K562 (cell line): ENCODE data around the gene PPP2R1B. TPM values are rescaled to one million over a fixed set of nuclear protein-coding genes. Genes with fewer than 3 reads are reported as not detected.

Experiments used
- ATAC-seq: fragments of 200-7000 bp; cut with Tn5 transposase; 3 replicates; pipeline ENCODE4 v1.9.1; 2020; ENCODE audit warnings: moderate library complexity
- BruUV-seq: library from RNA; stranded (reverse); fragments of 400-500 nt; replicated peaks from 2 replicates; lab custom pipeline; 2021; lab: Mats Ljungman, UMichigan
- CTCF ChIA-PET: fragments of 300-600 bp; formaldehyde crosslinking; extraction: SDS; loops from one replicate; lab custom pipeline; 2021; ENCODE audit warnings: low intra/inter-chr PET ratio; lab: Yijun Ruan, JAX
- POLR2A ChIA-PET: fragments of 300-600, 350-650 bp; sonication (Branson Sonifier 250); formaldehyde crosslinking; extraction: SDS; loops from one replicate; lab custom pipeline; 2021; ENCODE audit warnings: antibody characterized with exemption, inconsistent platforms; lab: Yijun Ruan, JAX
- DNase-seq, 4 experiments: peaks; one replicate each; pipeline versions ENCODE4 v3.0.0 to v3.0.0-alpha.2; 2011 to 2018; ENCODE audit warnings: low spot score in 3 of 4, mixed read lengths in 3 of 4; ENCODE audit errors: extremely low read depth in 1 of 4
- FAIRE-seq: peaks from 2 replicates; lab custom pipeline; 2011; peaks lifted over from hg19 to GRCh38; lab: Jason Lieb, UNC
- H2AFZ ChIP-seq: 2 replicates; pipeline ENCODE4 v1.6.0; 2011; ENCODE audit warnings: low read depth, low read length, control low read depth, inconsistent platforms
- H3K27ac ChIP-seq: fragments of 200-600 bp; 3 replicates; pipeline ENCODE4 v1.8.0; 2011; ENCODE audit warnings: low read depth, mild to moderate bottlenecking, control low read depth, inconsistent platforms, low read length, moderate library complexity, mixed read lengths; ENCODE audit errors: extremely low read depth
- H3K27me3 ChIP-seq, 2 experiments: fragments of 300-600 bp in 1 of 2; 2 replicates in 1 of 2; 3 replicates in 1 of 2; pipeline versions ENCODE4 v1.6.0 to v1.8.0; 2011; ENCODE audit warnings: inconsistent platforms in 2 of 2, low read length in 2 of 2, mild to moderate bottlenecking in 1 of 2, mixed read lengths in 1 of 2, moderate library complexity in 1 of 2; ENCODE audit not compliant: control insufficient read depth in 2 of 2, insufficient read depth in 2 of 2
- H3K36me3 ChIP-seq: fragments of 300-600 bp; 3 replicates; pipeline ENCODE4 v1.8.0; 2011; ENCODE audit warnings: mild to moderate bottlenecking, low read length, inconsistent platforms; ENCODE audit not compliant: control insufficient read depth, insufficient read depth
- H3K4me1 ChIP-seq, 2 experiments: fragments of 200-600 bp in 1 of 2; replicated peaks in 1 of 2; 2 replicates in 1 of 2; 3 replicates in 1 of 2; pipeline versions ENCODE4 v1.5.1 to v1.8.0; 2011; ENCODE audit warnings: inconsistent platforms in 2 of 2, low read length in 2 of 2, mild to moderate bottlenecking in 1 of 2, mixed read lengths in 1 of 2, moderate library complexity in 1 of 2; ENCODE audit not compliant: control insufficient read depth in 2 of 2, insufficient read depth in 2 of 2
- H3K4me2 ChIP-seq: 2 replicates; pipeline ENCODE4 v1.6.1; 2011; ENCODE audit warnings: low read length, control low read depth, inconsistent platforms, mixed read lengths; ENCODE audit not compliant: insufficient read depth
- H3K4me3 ChIP-seq: fragments of 200-600 bp; sonication (generic), shearing (Covaris generic); 2 replicates; pipeline ENCODE4 v1.5.1; 2016; ENCODE audit warnings: control low read depth, inconsistent platforms
- H3K79me2 ChIP-seq: fragments of 200-600 bp; 3 replicates; pipeline ENCODE4 v1.8.0; 2011; ENCODE audit warnings: low read length, inconsistent platforms; ENCODE audit not compliant: control insufficient read depth, insufficient read depth
- H3K9ac ChIP-seq, 2 experiments: 2 replicates each; pipeline versions ENCODE4 v1.6.0 to v1.6.1; 2011; ENCODE audit warnings: low read depth in 2 of 2, low read length in 2 of 2, control low read depth in 1 of 2, inconsistent platforms in 1 of 2, mild to moderate bottlenecking in 1 of 2, mixed read lengths in 1 of 2; ENCODE audit not compliant: insufficient read depth in 1 of 2
- H3K9me1 ChIP-seq: one replicate; pipeline ENCODE4 v1.6.0; 2011; ENCODE audit warnings: inconsistent platforms, mild to moderate bottlenecking, low read length, moderate library complexity; ENCODE audit not compliant: control insufficient read depth, insufficient read depth
- H3K9me3 ChIP-seq: replicated peaks from 2 replicates; pipeline ENCODE4 v1.5.1; 2011; ENCODE audit warnings: low read depth, low read length, inconsistent platforms; ENCODE audit not compliant: control insufficient read depth, insufficient read depth
- H4K20me1 ChIP-seq: replicated peaks from 2 replicates; pipeline ENCODE4 v1.6.1; 2011; ENCODE audit warnings: low read length, inconsistent platforms, mixed read lengths; ENCODE audit not compliant: control insufficient read depth, insufficient read depth
- ATF1 ChIP-seq, 2 experiments: fragments of 450-650 bp in 1 of 2; IDR thresholded peaks; 2 replicates each; pipeline ENCODE4 v1.6.1; 2016; ENCODE audit warnings: missing compliant biosample characterization in 1 of 2, missing genetic modification characterization in 1 of 2
- CBX2 ChIP-seq: fragments of 200-600 bp; sonication (generic); IDR thresholded peaks from one replicate; pipeline ENCODE4 v1.6.1; 2012; ENCODE audit warnings: mild to moderate bottlenecking, low read length, inconsistent platforms; ENCODE audit not compliant: insufficient read depth, poor library complexity, severe bottlenecking
- CHD1 ChIP-seq: fragments of 200-600 bp; sonication (generic); IDR thresholded peaks from one replicate; pipeline ENCODE4 v1.6.1; 2012; ENCODE audit warnings: mild to moderate bottlenecking, moderate library complexity, low read length, inconsistent platforms
- ETS2 ChIP-seq: IDR thresholded peaks from 2 replicates; pipeline ENCODE4 v1.6.1; 2016; ENCODE audit warnings: borderline replicate concordance, missing genetic modification characterization, mild to moderate bottlenecking, moderate library complexity, missing compliant biosample characterization; ENCODE audit not compliant: poor library complexity, severe bottlenecking
- GTF2F1 ChIP-seq: IDR thresholded peaks from 2 replicates; pipeline ENCODE4 v1.6.1; 2011; ENCODE audit warnings: low read depth, low read length, improper control_type of control experiment
- MECOM ChIP-seq: fragments of 250-450 bp; sonication (Bioruptor Pico); IDR thresholded peaks from 2 replicates; pipeline ENCODE4 v1.8.0; 2022; ENCODE audit warnings: inconsistent platforms
- PRMT5 ChIP-seq: sonication (generic); formaldehyde crosslinking; IDR thresholded peaks from 2 replicates; pipeline ENCODE4 v1.5.0; 2020; ENCODE audit warnings: missing genetic modification reagents
- RBM15 ChIP-seq: fragments of 200-400 bp; formaldehyde crosslinking; IDR thresholded peaks from 2 replicates; pipeline ENCODE4 v1.6.1; 2018; ENCODE audit warnings: mild to moderate bottlenecking, low read length, moderate library complexity; ENCODE audit not compliant: insufficient read depth
- SRSF9 ChIP-seq: fragments of 200-400 bp; formaldehyde crosslinking; IDR thresholded peaks from 2 replicates; pipeline ENCODE4 v1.6.1; 2017; ENCODE audit warnings: low read depth, low read length, borderline replicate concordance
- ZKSCAN3 ChIP-seq: fragments of 250-450 bp; sonication (Bioruptor Pico); IDR thresholded peaks from 2 replicates; pipeline ENCODE4 v1.4.0; 2020
- ZNF134 ChIP-seq: fragments of 250-450 bp; sonication (Bioruptor Pico); conservative IDR thresholded peaks from 2 replicates; pipeline ENCODE4 v1.4.0; 2020
- ZNF140 ChIP-seq: fragments of 250-450 bp; sonication (Bioruptor Pico); IDR thresholded peaks from 2 replicates; pipeline ENCODE4 v1.8.0; 2021; ENCODE audit warnings: moderate library complexity, mild to moderate bottlenecking, inconsistent platforms
- WGBS: fragments of 100-300 bp; shearing (Covaris generic); methylation state at CpG from one replicate; pipeline ENCODE4 v1.1.6; 2016; ENCODE audit warnings: low coverage, mixed read lengths; ENCODE audit not compliant: insufficient coverage; ENCODE audit errors: missing lambda C conversion rate; 5-methylcytosine and 5-hydroxymethylcytosine counted together
- in situ Hi-C: fragments of 300-500 bp; cut with MboI; formaldehyde crosslinking; loops from 4 replicates; pipeline ENCODE4 v1.15.0; 2018; ENCODE audit warnings: inconsistent platforms, mixed read lengths
- intact Hi-C: fragments of 100-400 bp; cut with micrococcal nuclease; formaldehyde crosslinking; loops from 2 replicates; pipeline ENCODE4 v1.14.2; 2022
- polyA plus RNA-seq, 8 experiments: library from polyadenylated mRNA; depleted of rRNA in 4 of 8; stranded (reverse) in 5 of 8; unstranded in 3 of 8; fragments of >200 nt; fragmentation: Nextera tagmentation in 2 of 8; fragmentation: Illumina TruSeq in 1 of 8; extraction: Ambion mirVana in 2 of 8; extraction: Trizol in 1 of 8; gene quantifications; 2 replicates each; pipeline versions ENCODE4 v1.2.1 to v1.2.3, GENCODE V29; 2011 to 2014; ENCODE audit warnings: inconsistent platforms in 1 of 8, missing spikeins in 1 of 8
- total RNA-seq, 7 experiments: library from RNA; depleted of rRNA in 6 of 7; stranded (reverse); fragments of >200 nt in 6 of 7; fragmentation: Illumina TruSeq in 2 of 7; extraction: Trizol in 2 of 7; gene quantifications; 2 replicates each; pipeline versions ENCODE4 v1.2.1 to v1.2.3, GENCODE V29; 2011 to 2021; ENCODE audit warnings: low replicate concordance in 1 of 7

Gene PPP2R1B
- total and polyA plus RNA-seq, 9 of the 15 experiments (the other 6 are each of a cell fraction or from before 2014, with no cell fraction given) = 24.6 to 68.5 (median 39.8) TPM

GRCh38 chr11:111807076-111807475 is 40.9 kb upstream of the PPP2R1B start (continued):
- no peak for TF ChIP-seq ATF1 (CRISPR knock-in tag; IDR thresholded peaks at IDR 0.05)
- no peak for TF ChIP-seq ATF1 (tag; IDR thresholded peaks at IDR 0.05)
- no peak for TF ChIP-seq MECOM (CRISPR knock-in tag)
- no peak for TF ChIP-seq CBX2
- no peak for TF ChIP-seq GTF2F1

DNA sequence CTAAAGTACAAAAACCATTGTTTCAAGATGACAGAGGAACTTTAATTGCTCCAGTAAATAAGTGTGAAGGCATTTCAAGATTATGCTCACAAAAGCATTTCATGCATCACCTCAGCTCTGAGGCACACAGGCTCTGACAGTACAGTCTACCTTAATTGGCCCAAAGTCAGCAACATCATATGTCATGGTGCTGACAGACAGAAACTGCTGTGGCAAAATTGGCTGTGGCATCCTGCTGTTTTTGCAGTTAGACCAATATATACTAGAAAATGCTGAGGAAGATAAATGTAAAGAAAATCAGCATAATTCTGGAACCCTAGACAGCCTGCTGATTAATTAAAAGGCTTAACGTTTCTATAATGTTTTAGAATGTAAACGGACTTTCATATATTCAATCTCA is 34.9 kb upstream of the PPP2R1B start:
- Histone ChIP-seq H3K79me2 (no peaks in the 10 kb centered on the region), H3K4me2 (no peak overlapping the region), H3K9ac (no peak overlapping the region), H3K9me3 (no peaks in the 10 kb centered on the region), H3K27me3 (no peaks in the 10 kb centered on the region), H3K4me1 (peaks cover 0 to 7% of the 10 kb centered on the region in 2 experiments; a peak in 2 of 5 replicates), H2AFZ (no peak overlapping the region), H3K27ac (no peak overlapping the region), H3K4me3 (no peak overlapping the region), H4K20me1 (no peaks in the 10 kb centered on the region), H3K9me1 (no peaks in the 10 kb centered on the region), H3K36me3 (peaks cover 7% of the 10 kb centered on the region; the same call in 1 of the 3 replicates)
- FAIRE-seq (no peak), ATAC-seq (no peak), DNase-seq (no peak)
- CTCF ChIA-PET = no interaction called here
- WGBS = 9% methylated on average over 2 of the region's 2 CpGs
- in situ Hi-C loops (no loop called here), intact Hi-C loops (no loop called here)
- no TSS peak for BruUV-seq
- POLR2A ChIA-PET = no interaction called here
- no peak for TF ChIP-seq CHD1
- TF ChIP-seq PRMT5 (CRISPR knock-in tag) = no peak
- TF ChIP-seq ZKSCAN3 = no peak
- no peak for TF ChIP-seq ZNF134
- no peak for TF ChIP-seq ZNF140 (CRISPR knock-in tag)
- no peak for TF ChIP-seq RBM15
- no peak for TF ChIP-seq SRSF9
- TF ChIP-seq ETS2 = no peak
